Endothelial cell (in vitro differentiated cells): Measurements from ENCODE around the gene MATK. TPM values are rescaled to one million over a fixed set of nuclear protein-coding genes. Genes with fewer than 3 reads are reported as not detected.

Experiments
- DNase-seq: peaks from one replicate; pipeline ENCODE4 v3.0.0; 2021; ENCODE audit warnings: low spot score
- H3K27ac Mint-ChIP-seq: one replicate; pipeline ENCODE4 v1.8.0; 2021; ENCODE audit warnings: mixed read lengths, inconsistent platforms; ENCODE audit not compliant: unreplicated experiment
- H3K27me3 Mint-ChIP-seq: one replicate; pipeline ENCODE4 v1.8.0; 2021; ENCODE audit warnings: mild to moderate bottlenecking, moderate library complexity, mixed read lengths, inconsistent platforms; ENCODE audit not compliant: unreplicated experiment
- H3K36me3 Mint-ChIP-seq: one replicate; pipeline ENCODE4 v1.8.0; 2021; ENCODE audit warnings: mild to moderate bottlenecking, low read depth, mixed read lengths, inconsistent platforms; ENCODE audit not compliant: unreplicated experiment
- H3K4me1 Mint-ChIP-seq: one replicate; pipeline ENCODE4 v1.8.0; 2021; ENCODE audit warnings: mild to moderate bottlenecking, mixed read lengths, inconsistent platforms; ENCODE audit not compliant: unreplicated experiment
- H3K4me3 Mint-ChIP-seq: one replicate; pipeline ENCODE4 v1.8.0; 2021; ENCODE audit warnings: mild to moderate bottlenecking, mixed read lengths, inconsistent platforms; ENCODE audit not compliant: unreplicated experiment
- H3K9me3 Mint-ChIP-seq: one replicate; pipeline ENCODE4 v1.8.0; 2021; ENCODE audit warnings: mixed read lengths, inconsistent platforms; ENCODE audit not compliant: unreplicated experiment
- total RNA-seq: library from RNA; stranded (reverse); fragmentation: NEBNext Ultra II Directional; extraction: Animal tissue kit (Norgen Biotek cat#: 25700); gene quantifications from one replicate; pipeline ENCODE4 v1.2.1, GENCODE V29; 2021; ENCODE audit not compliant: unreplicated experiment
- TF ChIP-seq, protein P1 (sequence below): fragments of 200-600 bp; sonication (generic); IDR thresholded peaks from one replicate; pipeline ENCODE4 v1.5.0; 2021; ENCODE audit warnings: antibody characterized with exemption; ENCODE audit not compliant: unreplicated experiment

Gene MATK
- total RNA-seq, 1 donor from 2014 or later = 10.9 TPM

DNA sequence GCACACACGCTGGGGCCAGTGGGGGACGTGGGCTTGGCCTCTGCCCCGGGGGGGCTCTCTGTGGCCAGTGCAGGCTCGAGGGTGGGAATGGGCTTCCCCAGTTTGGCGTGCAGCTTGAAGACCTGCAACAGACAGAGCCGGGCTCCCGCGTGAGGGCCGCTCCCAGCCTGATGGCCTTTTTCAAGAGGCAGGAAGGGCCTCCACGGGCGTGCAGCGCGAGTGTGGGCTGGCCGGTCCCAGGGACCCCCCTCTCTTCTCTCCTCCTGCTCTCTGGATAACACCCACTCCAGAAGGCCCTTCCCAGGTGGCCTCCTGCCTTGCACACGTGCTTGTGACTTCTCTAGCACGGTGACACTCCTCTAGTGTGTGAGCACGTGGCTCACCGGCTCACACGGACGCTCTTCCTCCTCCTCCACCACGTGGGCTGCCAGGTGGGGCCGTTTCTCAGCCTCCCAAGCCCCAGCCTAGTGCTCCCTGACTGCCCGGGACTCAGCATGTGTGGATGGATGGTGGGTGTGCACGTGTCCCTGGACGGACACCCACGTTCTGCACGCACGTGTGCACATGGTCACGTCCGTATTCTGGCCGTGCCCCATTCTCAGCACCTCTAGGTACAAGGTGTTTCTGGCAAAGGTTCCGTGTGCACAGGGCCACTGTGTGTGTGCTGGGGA lies 39.2 kb upstream of the MATK start:
- H3K27me3 Mint-ChIP-seq = no peaks in the 10 kb centered on the region
- H3K9me3 Mint-ChIP-seq = no peaks in the 10 kb centered on the region
- no peak for DNase-seq
- TF ChIP-seq, protein P1, sequence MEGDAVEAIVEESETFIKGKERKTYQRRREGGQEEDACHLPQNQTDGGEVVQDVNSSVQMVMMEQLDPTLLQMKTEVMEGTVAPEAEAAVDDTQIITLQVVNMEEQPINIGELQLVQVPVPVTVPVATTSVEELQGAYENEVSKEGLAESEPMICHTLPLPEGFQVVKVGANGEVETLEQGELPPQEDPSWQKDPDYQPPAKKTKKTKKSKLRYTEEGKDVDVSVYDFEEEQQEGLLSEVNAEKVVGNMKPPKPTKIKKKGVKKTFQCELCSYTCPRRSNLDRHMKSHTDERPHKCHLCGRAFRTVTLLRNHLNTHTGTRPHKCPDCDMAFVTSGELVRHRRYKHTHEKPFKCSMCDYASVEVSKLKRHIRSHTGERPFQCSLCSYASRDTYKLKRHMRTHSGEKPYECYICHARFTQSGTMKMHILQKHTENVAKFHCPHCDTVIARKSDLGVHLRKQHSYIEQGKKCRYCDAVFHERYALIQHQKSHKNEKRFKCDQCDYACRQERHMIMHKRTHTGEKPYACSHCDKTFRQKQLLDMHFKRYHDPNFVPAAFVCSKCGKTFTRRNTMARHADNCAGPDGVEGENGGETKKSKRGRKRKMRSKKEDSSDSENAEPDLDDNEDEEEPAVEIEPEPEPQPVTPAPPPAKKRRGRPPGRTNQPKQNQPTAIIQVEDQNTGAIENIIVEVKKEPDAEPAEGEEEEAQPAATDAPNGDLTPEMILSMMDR = no peak
- H3K4me3 Mint-ChIP-seq = no peak overlapping the region
- H3K36me3 Mint-ChIP-seq = no peaks in the 10 kb centered on the region
- no peak overlapping the region for H3K27ac Mint-ChIP-seq
- no peaks in the 10 kb centered on the region for H3K4me1 Mint-ChIP-seq

- Mint-ChIP-seq H3K4me1 (peaks cover 2% of the 10 kb centered on the region), H3K4me3 (no peak overlapping the region), H3K36me3 (no peaks in the 10 kb centered on the region), H3K9me3 (no peaks in the 10 kb centered on the region), H3K27ac (no peak overlapping the region), H3K27me3 (peaks cover 1% of the 10 kb centered on the region)
- DNase-seq = no peak
- TF ChIP-seq, protein P1 = no peak
Observed at GRCh38 chr19:3823350-3823713, 37.2 kb upstream of the MATK start.

DNA sequence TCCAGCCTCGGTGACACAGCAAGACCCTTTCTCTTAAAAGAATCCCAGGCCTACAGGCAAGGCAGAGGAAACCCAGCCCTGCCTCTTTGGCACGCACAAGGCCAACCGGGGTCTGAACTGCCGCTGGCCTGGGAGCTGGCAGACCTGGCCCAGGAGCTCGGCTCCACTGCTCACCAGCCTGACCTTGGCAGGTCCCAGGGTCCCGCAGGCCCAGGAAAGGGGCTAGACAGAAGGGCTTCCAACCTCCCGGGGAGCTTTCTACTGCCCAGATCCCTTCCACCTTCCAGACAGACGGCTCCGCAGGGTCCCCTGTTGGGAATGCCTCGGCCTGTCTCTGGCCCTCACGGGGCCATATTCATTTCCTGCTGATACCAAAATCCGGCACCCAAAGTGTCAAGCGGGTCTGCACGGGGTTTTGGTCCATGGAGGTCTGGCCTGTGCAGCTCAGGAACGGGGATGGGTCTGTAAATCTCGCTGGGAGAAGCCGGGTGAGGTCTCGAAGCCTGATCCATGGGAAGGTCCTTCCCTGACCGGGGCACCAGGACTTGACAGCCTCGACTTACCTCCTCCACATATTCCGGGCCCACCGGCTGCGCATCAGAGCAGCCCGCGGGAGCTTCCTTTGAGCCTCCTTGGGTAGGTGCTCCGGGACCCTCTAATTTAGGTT lies 36.6 kb upstream of the MATK start:
- Mint-ChIP-seq H3K27me3 (peaks cover 3% of the 10 kb centered on the region), H3K9me3 (no peaks in the 10 kb centered on the region), H3K4me1 (peaks cover 3% of the 10 kb centered on the region), H3K27ac (no peak overlapping the region), H3K36me3 (no peaks in the 10 kb centered on the region), H3K4me3 (no peak overlapping the region)
- TF ChIP-seq, protein P1 = no peak
- DNase-seq = no peak

DNA sequence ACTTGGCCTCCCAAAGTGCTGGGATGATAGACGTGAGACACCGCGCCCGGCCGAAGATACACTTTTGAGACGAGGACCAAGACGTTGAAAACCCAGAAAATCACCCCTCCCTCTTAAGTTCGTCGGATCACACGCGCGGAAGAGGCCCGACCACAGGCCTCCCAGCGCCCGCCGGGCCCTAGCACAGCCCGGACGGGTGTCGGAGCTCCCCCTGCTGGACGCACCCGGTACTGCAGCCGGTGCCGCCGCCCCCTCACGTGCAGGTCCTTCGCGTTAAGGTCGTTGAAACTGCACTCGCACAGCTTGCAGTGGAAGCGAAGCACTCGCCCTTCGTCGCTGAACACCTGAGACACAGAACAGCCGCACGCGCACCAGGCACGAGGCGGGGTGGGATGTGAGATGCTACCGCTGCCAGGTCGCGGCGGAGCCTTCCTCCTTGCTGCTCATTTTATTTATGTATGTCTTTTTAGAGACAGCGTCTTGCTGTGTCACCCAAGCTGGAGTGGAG lies 35.7 kb upstream of the MATK start:
- H3K27me3 Mint-ChIP-seq = peaks cover 3% of the 10 kb centered on the region
- TF ChIP-seq, protein P1 = peak; percentile 100
- H3K36me3 Mint-ChIP-seq = no peaks in the 10 kb centered on the region
- no peak overlapping the region for H3K27ac Mint-ChIP-seq
- no peak overlapping the region for H3K4me3 Mint-ChIP-seq
- peaks cover 3% of the 10 kb centered on the region for H3K4me1 Mint-ChIP-seq
- peak; percentile 92 for DNase-seq
- H3K9me3 Mint-ChIP-seq = no peaks in the 10 kb centered on the region

DNA sequence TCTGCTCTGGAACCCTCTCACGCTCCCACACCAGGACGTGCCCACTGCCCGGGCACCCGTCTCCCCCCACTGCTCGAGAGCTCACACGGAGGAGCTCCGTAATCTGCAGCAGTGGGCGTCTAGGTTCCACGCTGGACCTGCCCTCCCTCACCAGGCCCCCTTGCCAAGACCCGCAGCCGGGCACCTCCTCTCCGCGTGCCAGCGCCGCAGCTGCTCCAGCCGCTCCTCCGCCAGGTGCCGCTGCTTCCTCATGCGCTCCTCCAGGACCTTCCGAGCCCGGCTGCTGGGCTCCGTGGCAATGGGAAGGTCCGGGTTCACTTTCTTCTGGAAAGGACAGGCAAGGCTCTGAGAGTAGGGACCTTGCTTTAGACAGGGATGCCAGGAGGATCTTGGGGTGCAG lies 35.0 kb upstream of the MATK start:
- Mint-ChIP-seq H3K4me1 (peaks cover 3% of the 10 kb centered on the region), H3K27me3 (peaks cover 3% of the 10 kb centered on the region), H3K36me3 (no peaks in the 10 kb centered on the region), H3K9me3 (no peaks in the 10 kb centered on the region), H3K27ac (no peak overlapping the region), H3K4me3 (no peak overlapping the region)
- DNase-seq = no peak
- TF ChIP-seq, protein P1 = no peak
